ENCODE data around the gene SPATA13. TPM values are rescaled to one million over a fixed set of nuclear protein-coding genes. Genes with fewer than 3 reads are reported as not detected.

SPATA13 gene
- total RNA-seq, 1 donor from 2014 or later, result 8.4 TPM

DNA sequence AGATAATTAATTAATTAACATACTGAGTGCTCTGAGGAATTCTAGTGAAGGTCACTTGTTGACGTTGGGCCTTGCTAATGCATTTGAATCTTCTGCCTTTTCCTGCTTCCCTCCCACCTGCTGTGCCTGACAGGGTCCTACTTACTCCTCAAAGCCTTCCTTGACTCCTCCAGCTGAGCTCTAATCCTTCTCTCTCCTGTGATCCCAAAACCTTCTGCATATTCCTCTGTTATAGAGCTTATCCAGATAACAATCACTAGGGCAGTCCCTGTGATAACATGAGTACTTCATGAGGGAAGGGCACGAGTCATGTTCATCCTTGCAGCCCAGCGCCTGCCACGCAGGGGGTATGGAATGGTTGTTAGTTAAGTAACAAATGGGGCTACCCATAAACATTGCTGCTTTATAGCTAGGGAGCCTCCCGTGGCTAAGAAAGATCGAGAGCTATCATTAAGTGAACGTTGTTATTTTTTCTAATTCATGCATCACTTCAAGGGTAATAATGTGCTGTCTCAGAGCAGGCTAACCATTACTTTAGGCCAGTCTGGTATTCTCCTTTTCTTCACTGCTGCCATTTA, 19.1 kb upstream of the SPATA13 start:
- no peak overlapping the region for H3K4me3 ChIP-seq
- no peak for DNase-seq

DNA sequence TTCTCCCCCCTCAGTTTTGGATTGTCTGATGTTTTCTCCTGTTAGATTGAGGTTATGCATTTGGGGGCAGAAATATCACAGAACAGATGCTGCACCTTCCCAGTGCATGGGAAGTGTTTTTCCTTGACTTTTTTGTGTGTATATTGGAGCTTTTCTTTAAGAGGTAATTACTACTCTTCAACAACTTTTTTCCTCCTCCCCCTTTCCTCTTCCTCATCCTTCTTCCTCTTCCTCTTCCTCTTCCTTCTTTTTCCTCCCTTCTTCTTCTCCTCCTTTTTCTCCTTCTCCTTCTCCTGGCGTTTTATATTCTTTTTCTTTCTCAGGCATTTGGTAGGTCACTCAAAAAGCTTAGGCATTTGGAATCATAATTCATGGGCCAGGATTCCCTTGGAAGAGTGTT, 18.1 kb upstream of the SPATA13 start:
- Histone ChIP-seq H3K27ac (replicated peaks) (no peak overlapping the region), H3K9me3 (replicated peaks) (no peaks in the 10 kb centered on the region), H3K36me3 (no peaks in the 10 kb centered on the region), H3K27me3 (ENCODE audit: low read depth) (no peaks in the 10 kb centered on the region), H3K4me3 (no peak overlapping the region), H3K4me1 (peaks cover 5% of the 10 kb centered on the region)
- no peak for DNase-seq
- TF ChIP-seq, protein P1, sequence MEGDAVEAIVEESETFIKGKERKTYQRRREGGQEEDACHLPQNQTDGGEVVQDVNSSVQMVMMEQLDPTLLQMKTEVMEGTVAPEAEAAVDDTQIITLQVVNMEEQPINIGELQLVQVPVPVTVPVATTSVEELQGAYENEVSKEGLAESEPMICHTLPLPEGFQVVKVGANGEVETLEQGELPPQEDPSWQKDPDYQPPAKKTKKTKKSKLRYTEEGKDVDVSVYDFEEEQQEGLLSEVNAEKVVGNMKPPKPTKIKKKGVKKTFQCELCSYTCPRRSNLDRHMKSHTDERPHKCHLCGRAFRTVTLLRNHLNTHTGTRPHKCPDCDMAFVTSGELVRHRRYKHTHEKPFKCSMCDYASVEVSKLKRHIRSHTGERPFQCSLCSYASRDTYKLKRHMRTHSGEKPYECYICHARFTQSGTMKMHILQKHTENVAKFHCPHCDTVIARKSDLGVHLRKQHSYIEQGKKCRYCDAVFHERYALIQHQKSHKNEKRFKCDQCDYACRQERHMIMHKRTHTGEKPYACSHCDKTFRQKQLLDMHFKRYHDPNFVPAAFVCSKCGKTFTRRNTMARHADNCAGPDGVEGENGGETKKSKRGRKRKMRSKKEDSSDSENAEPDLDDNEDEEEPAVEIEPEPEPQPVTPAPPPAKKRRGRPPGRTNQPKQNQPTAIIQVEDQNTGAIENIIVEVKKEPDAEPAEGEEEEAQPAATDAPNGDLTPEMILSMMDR (IDR thresholded peaks at IDR 0.05; ENCODE audit: borderline replicate concordance), result no peak
- intact Hi-C loops (cut with micrococcal nuclease), result no loop called here

More for the DNA sequence above, 19.1 kb upstream of the SPATA13 start:
- no peaks in the 10 kb centered on the region for H3K27me3 ChIP-seq (ENCODE audit: low read depth)
- H3K4me1 ChIP-seq, result peaks cover 5% of the 10 kb centered on the region
- no peaks in the 10 kb centered on the region for H3K36me3 ChIP-seq
- no peak overlapping the region for H3K27ac ChIP-seq (replicated peaks)
- intact Hi-C loops (cut with micrococcal nuclease), result no loop called here
- no peaks in the 10 kb centered on the region for H3K9me3 ChIP-seq (replicated peaks)
- TF ChIP-seq, protein P1 (IDR thresholded peaks at IDR 0.05; ENCODE audit: borderline replicate concordance), result no peak

DNA sequence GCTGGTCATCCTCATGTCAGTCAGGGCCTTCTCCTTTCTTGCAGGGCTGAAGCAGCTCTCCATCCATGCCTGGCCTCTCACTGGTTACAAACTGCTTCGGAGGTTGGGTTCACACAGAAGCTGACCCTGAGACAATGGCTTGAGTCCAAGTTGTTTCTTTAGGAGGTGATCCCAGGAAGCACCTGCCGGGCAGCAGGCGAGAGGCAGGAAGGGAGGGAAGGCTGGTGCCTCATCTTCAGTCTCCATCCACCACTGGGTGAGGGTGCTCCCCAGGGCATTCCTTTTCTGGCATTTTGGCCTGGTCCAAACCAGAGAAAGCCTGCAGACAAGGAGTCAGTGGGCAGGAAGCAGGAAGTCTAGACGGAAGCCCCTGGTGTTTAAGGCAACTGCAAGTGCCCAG, 17.6 kb upstream of the SPATA13 start:
- DNase-seq, result no peak
- Histone ChIP-seq H3K27ac (replicated peaks) (no peak overlapping the region), H3K27me3 (ENCODE audit: low read depth) (peaks cover 2% of the 10 kb centered on the region), H3K36me3 (no peaks in the 10 kb centered on the region), H3K4me3 (no peak overlapping the region), H3K4me1 (peaks cover 5% of the 10 kb centered on the region), H3K9me3 (replicated peaks) (no peaks in the 10 kb centered on the region)
- intact Hi-C loops (cut with micrococcal nuclease), result no loop called here
- TF ChIP-seq, protein P1 (IDR thresholded peaks at IDR 0.05; ENCODE audit: borderline replicate concordance), result no peak

DNA sequence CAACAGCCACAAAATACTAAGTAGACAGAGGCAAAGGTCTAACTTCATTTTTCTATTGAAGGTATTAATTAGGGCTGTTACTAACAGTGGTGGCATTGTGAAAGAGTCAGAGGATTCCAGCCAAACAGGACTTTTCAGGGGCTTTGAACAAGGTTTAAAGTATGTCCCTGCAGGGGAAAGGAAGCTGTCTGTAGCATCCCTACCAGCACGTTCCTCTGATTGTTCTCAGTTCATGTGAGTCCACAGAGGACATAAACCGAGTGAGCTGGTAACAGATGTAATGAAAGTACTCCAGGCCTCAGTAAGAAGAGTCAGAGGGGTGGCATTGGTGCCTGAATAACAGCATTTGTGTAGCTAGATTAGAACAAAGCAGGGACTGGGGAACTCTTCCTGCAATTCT, 15.3 kb upstream of the SPATA13 start:
- Histone ChIP-seq H3K27me3 (ENCODE audit: low read depth) (peaks cover 12% of the 10 kb centered on the region), H3K9me3 (replicated peaks) (no peaks in the 10 kb centered on the region), H3K4me1 (peaks cover 5% of the 10 kb centered on the region), H3K4me3 (no peak overlapping the region), H3K27ac (replicated peaks) (no peak overlapping the region), H3K36me3 (no peaks in the 10 kb centered on the region)
- no peak for DNase-seq
- TF ChIP-seq, protein P1 (IDR thresholded peaks at IDR 0.05; ENCODE audit: borderline replicate concordance), result no peak
- intact Hi-C loops (cut with micrococcal nuclease), result no loop called here

DNA sequence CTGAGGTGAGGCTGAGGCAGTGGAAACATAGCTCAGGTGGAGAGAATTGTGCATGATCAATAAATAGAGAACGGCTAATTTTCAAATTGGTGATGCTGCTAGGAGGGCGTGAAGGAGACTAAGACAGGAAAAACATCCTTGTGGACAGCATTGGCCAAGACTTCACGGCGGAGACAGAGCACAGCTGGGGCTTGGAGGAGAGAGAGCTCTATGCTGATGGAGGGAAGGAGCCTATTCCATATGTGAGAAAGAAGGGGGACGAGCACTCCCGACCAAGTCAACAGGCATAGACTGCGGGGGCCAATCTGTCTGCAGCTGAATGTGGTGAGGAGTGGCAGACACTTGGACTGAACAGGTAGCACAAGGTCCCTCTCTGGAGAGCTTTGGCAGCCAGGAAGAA, 14.8 kb upstream of the SPATA13 start:
- Histone ChIP-seq H3K27ac (replicated peaks) (no peak overlapping the region), H3K36me3 (no peaks in the 10 kb centered on the region), H3K4me1 (peaks cover 5% of the 10 kb centered on the region), H3K9me3 (replicated peaks) (no peaks in the 10 kb centered on the region), H3K4me3 (no peak overlapping the region), H3K27me3 (ENCODE audit: low read depth) (peaks cover 12% of the 10 kb centered on the region)
- intact Hi-C loops (cut with micrococcal nuclease), result no loop called here
- no peak for DNase-seq
- TF ChIP-seq, protein P1 (IDR thresholded peaks at IDR 0.05; ENCODE audit: borderline replicate concordance), result no peak

Data from left ventricle myocardium inferior (tissue), 1 donor.